PC-3 (cell line): Measurements from ENCODE around the gene ADAM12.

Source experiments
- EZH2 ChIP-seq: fragments of 300-600 bp; sonication (generic); IDR thresholded peaks from one replicate; pipeline ENCODE4 v1.6.1; 2017; ENCODE audit warnings: antibody characterized with exemption, mild to moderate bottlenecking, low read length; ENCODE audit not compliant: unreplicated experiment
- TF ChIP-seq, protein P1 (sequence below): fragments of 300-600 bp; sonication (generic); conservative IDR thresholded peaks from 2 replicates; pipeline ENCODE4 v1.5.1; 2017; ENCODE audit warnings: antibody characterized with exemption, low read depth, mild to moderate bottlenecking, low read length

DNA sequence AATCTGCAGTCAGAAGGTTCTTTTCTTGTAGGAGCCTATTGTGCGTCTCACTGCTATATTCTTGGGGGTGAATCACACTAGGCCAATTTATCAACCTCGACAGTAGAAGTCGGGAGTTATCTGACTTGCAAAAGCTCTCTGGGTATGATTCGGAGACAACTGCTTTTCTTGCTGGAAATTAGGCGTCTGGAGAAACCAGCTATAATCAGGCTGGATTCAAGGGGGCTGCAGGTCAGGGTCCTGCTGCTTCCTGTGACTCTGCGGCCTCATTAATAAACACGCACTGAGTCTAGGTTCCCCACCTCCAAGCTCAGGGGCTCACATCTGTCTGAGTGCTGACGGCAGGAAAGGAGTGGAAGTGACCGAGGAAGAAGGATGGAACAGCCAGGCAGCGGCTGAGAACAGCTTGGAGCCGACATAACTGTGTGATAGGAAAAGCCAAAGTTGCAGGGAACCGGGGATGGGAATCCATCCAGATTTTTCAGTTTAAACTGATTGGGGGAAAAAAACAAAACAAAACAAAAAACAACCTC, 307.3 kb downstream of the ADAM12 start:
- TF ChIP-seq EZH2: no peak
- TF ChIP-seq, protein P1, sequence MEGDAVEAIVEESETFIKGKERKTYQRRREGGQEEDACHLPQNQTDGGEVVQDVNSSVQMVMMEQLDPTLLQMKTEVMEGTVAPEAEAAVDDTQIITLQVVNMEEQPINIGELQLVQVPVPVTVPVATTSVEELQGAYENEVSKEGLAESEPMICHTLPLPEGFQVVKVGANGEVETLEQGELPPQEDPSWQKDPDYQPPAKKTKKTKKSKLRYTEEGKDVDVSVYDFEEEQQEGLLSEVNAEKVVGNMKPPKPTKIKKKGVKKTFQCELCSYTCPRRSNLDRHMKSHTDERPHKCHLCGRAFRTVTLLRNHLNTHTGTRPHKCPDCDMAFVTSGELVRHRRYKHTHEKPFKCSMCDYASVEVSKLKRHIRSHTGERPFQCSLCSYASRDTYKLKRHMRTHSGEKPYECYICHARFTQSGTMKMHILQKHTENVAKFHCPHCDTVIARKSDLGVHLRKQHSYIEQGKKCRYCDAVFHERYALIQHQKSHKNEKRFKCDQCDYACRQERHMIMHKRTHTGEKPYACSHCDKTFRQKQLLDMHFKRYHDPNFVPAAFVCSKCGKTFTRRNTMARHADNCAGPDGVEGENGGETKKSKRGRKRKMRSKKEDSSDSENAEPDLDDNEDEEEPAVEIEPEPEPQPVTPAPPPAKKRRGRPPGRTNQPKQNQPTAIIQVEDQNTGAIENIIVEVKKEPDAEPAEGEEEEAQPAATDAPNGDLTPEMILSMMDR: no peak
